ENCODE data around the gene SYT13.

DNA sequence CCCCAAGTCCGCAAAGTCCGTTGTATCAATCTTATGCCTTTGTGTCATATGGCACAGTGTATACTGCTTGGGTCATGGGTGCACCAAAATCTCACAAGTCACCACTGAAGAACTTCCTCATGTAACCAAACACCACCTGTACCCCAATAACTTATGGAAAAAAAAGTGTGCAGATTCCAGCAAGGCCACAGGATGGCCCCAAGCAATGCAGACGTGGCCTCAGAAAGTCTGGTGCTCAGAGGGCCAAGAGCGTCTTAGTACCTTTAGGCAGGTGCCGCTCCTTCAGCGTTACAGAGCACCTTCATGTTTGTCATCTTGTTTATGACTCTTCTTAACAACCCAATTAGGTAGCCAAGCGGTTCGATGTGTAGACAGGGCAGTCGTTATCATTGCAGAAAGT lies 74.4 kb downstream of the SYT13 start:
- TF ChIP-seq, protein P1, sequence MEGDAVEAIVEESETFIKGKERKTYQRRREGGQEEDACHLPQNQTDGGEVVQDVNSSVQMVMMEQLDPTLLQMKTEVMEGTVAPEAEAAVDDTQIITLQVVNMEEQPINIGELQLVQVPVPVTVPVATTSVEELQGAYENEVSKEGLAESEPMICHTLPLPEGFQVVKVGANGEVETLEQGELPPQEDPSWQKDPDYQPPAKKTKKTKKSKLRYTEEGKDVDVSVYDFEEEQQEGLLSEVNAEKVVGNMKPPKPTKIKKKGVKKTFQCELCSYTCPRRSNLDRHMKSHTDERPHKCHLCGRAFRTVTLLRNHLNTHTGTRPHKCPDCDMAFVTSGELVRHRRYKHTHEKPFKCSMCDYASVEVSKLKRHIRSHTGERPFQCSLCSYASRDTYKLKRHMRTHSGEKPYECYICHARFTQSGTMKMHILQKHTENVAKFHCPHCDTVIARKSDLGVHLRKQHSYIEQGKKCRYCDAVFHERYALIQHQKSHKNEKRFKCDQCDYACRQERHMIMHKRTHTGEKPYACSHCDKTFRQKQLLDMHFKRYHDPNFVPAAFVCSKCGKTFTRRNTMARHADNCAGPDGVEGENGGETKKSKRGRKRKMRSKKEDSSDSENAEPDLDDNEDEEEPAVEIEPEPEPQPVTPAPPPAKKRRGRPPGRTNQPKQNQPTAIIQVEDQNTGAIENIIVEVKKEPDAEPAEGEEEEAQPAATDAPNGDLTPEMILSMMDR (IDR thresholded peaks at IDR 0.05): no peak
- no peak for TF ChIP-seq POLR2A (IDR thresholded peaks at IDR 0.05)

Measured in upper lobe of left lung (tissue), 4 donors.